Thyroid gland (tissue), 4 donors: ENCODE measurements around the gene CSK. TPM values are rescaled to one million over a fixed set of nuclear protein-coding genes. Genes with fewer than 3 reads are reported as not detected.
"Not testable (repeated sequence)": the region's sequence is repeated elsewhere in the genome, so short reads cannot be mapped to it uniquely, and the experiment has no call there.

Experiments
- DNase-seq, 2 donors: peaks; one replicate each; pipeline ENCODE4 v3.0.0-alpha.2; 2019
- H3K27ac ChIP-seq, 3 donors: fragments of 200-600 bp; sonication (generic); 1 replicate in 2 of 3; 2 replicates in 1 of 3; pipeline ENCODE4 v1.5.1; 2016 to 2019; ENCODE audit warnings: mild to moderate bottlenecking in 1 of 3, moderate library complexity in 1 of 3
- H3K27me3 ChIP-seq: fragments of 200-600 bp; sonication (generic); one replicate; pipeline ENCODE4 v1.5.1; 2019
- H3K36me3 ChIP-seq, 2 donors: fragments of 200-600 bp; sonication (generic); one replicate each; pipeline ENCODE4 v1.5.1; 2016 to 2019
- H3K4me1 ChIP-seq, 2 donors: fragments of 200-600 bp; sonication (generic); one replicate each; pipeline ENCODE4 v1.5.1; 2017 to 2019
- H3K4me3 ChIP-seq, 3 donors: fragments of 200-600 bp; sonication (generic); replicated peaks in 1 of 3; 1 replicate in 2 of 3; 2 replicates in 1 of 3; pipeline ENCODE4 v1.5.1; 2016; ENCODE audit warnings: mild to moderate bottlenecking in 1 of 3
- H3K9me3 ChIP-seq: fragments of 200-600 bp; sonication (generic); one replicate; pipeline ENCODE4 v1.5.1; 2017
- POLR2A ChIP-seq, 2 donors: fragments of 450-650 bp; IDR thresholded peaks; one replicate each; pipeline ENCODE4 v1.6.1; 2017; ENCODE audit warnings: antibody characterized with exemption in 2 of 2, mild to moderate bottlenecking in 2 of 2, moderate library complexity in 1 of 2
- WGBS, 2 donors: methylation state at CpG; one replicate each; pipeline ENCODE4 v1.1.5; 2017; 5-methylcytosine and 5-hydroxymethylcytosine counted together
- intact Hi-C: fragments of 100-400 bp; cut with DNase I; formaldehyde crosslinking; loops from one replicate; pipeline ENCODE4 v1.15.1; 2023
- total RNA-seq, 4 donors: library from RNA; depleted of rRNA; stranded (reverse); fragments of >200 nt; gene quantifications; one replicate each; pipeline ENCODE4 v1.2.3, GENCODE V29; 2016
- TF ChIP-seq, protein P1 (sequence below), 6 experiments: fragments of 200-600 bp in 3 of 6; fragments of 450-650 bp in 3 of 6; sonication (generic) in 3 of 6; IDR thresholded peaks; one replicate each; pipeline ENCODE4 v1.5.1; 2016 to 2019; ENCODE audit warnings: antibody characterized with exemption in 6 of 6, mild to moderate bottlenecking in 2 of 6, inconsistent platforms in 1 of 6, moderate library complexity in 1 of 6

CSK gene
- total RNA-seq, 4 donors from 2014 or later: 18.2 to 24.3 (median 20.3) TPM

DNA sequence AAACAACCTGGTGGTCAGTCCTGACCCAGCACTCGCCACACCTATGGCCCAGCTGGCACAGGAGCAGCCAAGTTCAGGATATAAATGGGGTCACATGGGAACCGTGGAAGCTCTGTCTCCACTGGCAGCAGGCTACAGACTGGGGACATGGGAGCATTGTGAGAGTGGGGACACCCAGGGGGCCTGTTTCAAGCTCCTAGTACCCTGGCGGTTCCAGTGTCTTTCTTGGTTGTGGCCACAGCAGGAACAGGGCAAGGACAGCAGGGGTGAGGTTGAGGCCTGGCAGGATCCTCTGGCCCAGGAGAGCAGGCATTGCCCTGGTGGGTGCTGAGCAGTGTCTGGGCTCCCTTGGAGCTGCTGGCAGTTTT is 1.9 kb downstream of the CSK start:
- Histone ChIP-seq H3K27ac (peak overlapping the region in 2 of 3 donors; percentile 58 to 80), H3K36me3 (no peaks in the 10 kb centered on the region), H3K27me3 (no peaks in the 10 kb centered on the region), H3K9me3 (no peaks in the 10 kb centered on the region), H3K4me1 (peaks cover 51 to 69% of the 10 kb centered on the region in 2 donors), H3K4me3 (peak overlapping the region in 1 of 3 donors; percentile 87)
- 57 to 59% methylated on average over 3 of the region's 3 CpGs for WGBS, 2 donors
- intact Hi-C loops: no loop called here
- no peak for DNase-seq
- TF ChIP-seq, protein P1, sequence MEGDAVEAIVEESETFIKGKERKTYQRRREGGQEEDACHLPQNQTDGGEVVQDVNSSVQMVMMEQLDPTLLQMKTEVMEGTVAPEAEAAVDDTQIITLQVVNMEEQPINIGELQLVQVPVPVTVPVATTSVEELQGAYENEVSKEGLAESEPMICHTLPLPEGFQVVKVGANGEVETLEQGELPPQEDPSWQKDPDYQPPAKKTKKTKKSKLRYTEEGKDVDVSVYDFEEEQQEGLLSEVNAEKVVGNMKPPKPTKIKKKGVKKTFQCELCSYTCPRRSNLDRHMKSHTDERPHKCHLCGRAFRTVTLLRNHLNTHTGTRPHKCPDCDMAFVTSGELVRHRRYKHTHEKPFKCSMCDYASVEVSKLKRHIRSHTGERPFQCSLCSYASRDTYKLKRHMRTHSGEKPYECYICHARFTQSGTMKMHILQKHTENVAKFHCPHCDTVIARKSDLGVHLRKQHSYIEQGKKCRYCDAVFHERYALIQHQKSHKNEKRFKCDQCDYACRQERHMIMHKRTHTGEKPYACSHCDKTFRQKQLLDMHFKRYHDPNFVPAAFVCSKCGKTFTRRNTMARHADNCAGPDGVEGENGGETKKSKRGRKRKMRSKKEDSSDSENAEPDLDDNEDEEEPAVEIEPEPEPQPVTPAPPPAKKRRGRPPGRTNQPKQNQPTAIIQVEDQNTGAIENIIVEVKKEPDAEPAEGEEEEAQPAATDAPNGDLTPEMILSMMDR (IDR thresholded peaks at IDR 0.05): no peak
- no peak for TF ChIP-seq POLR2A (IDR thresholded peaks at IDR 0.05)

- peaks cover 56 to 77% of the 10 kb centered on the region in 2 donors for H3K4me1 ChIP-seq
- no peaks in the 10 kb centered on the region for H3K9me3 ChIP-seq
- no peak for DNase-seq
- WGBS, 2 donors: 75 to 79% methylated on average over 8 of the region's 8 CpGs
- TF ChIP-seq POLR2A (IDR thresholded peaks at IDR 0.05): no peak
- TF ChIP-seq, protein P1 (IDR thresholded peaks at IDR 0.05): no peak
- no peaks in the 10 kb centered on the region for H3K27me3 ChIP-seq
- H3K4me3 ChIP-seq: no peak overlapping the region
- intact Hi-C loops: no loop called here
- peak overlapping the region in 1 of 3 donors; percentile 61 for H3K27ac ChIP-seq
- H3K36me3 ChIP-seq: no peaks in the 10 kb centered on the region
These were observed 2.7 kb downstream of the CSK start for GRCh38 chr15:74784426-74785193.

- no peak overlapping the region for H3K4me3 ChIP-seq
- peaks cover 64 to 85% of the 10 kb centered on the region in 2 donors for H3K4me1 ChIP-seq
- H3K27ac ChIP-seq: peak overlapping the region in 1 of 3 donors; percentile 61
- H3K9me3 ChIP-seq: no peaks in the 10 kb centered on the region
- H3K36me3 ChIP-seq: no peaks in the 10 kb centered on the region
- WGBS, 2 donors: 78 to 83% methylated on average over 13 of the region's 13 CpGs
- DNase-seq: no peak
- no peaks in the 10 kb centered on the region for H3K27me3 ChIP-seq
- TF ChIP-seq, protein P1 (IDR thresholded peaks at IDR 0.05): no peak
- TF ChIP-seq POLR2A (IDR thresholded peaks at IDR 0.05): no peak
- intact Hi-C loops: no loop called here
These were observed 3.5 kb downstream of the CSK start for GRCh38 chr15:74785194-74786032.

DNA sequence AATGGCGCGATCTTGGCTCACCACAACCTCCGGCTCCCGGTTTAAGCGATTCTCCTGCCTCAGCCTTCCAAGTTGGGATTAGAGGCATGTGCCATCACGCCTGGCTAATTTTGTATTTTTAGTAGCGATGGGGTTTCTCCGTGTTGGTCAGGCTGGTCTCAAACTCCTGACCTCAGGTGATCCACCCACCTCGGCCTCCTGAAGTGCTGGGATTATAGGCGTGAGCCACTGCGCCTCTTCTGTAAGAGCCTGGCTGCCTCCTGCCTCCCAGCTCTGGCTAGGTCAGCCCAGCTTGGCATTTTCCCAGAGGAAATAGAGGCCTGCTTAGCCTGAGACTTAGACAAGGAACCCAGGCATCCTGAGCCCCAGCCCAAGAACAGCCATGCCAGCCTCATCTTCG is 4.2 kb downstream of the CSK start:
- Histone ChIP-seq H3K27ac (peak overlapping the region in 2 of 3 donors; percentile 17 to 51), H3K4me1 (peaks cover 71 to 91% of the 10 kb centered on the region in 2 donors)
- WGBS, 2 donors: 54 to 57% methylated on average over 7 to 12 of the region's 12 CpGs
- intact Hi-C loops, H3K27me3 ChIP-seq, H3K4me3 ChIP-seq, H3K36me3 ChIP-seq, H3K9me3 ChIP-seq: not testable (repeated sequence)
- DNase-seq: peak in 1 of 2 donors; percentile 35

GRCh38 chr15:74786551-74787165 is 4.8 kb downstream of the CSK start:
- H3K9me3 ChIP-seq: no peaks in the 10 kb centered on the region
- intact Hi-C loops: no loop called here
- peaks cover 69 to 91% of the 10 kb centered on the region in 2 donors for H3K4me1 ChIP-seq
- peak overlapping the region in 2 of 3 donors; percentile 17 to 51 for H3K27ac ChIP-seq
- TF ChIP-seq POLR2A (IDR thresholded peaks at IDR 0.05): no peak
- no peaks in the 10 kb centered on the region for H3K36me3 ChIP-seq
- DNase-seq: no peak
- 69 to 78% methylated on average over 7 of the region's 7 CpGs for WGBS, 2 donors
- no peak overlapping the region for H3K4me3 ChIP-seq
- H3K27me3 ChIP-seq: no peaks in the 10 kb centered on the region
